T47D (cell line): ENCODE measurements around the gene STXBP5L.
"Not testable (repeated sequence)": the region's sequence is repeated elsewhere in the genome, so short reads cannot be mapped to it uniquely, and the experiment has no call there.

Experiments
- DNase-seq, 2 experiments: peaks; one replicate each; pipeline versions ENCODE4 v3.0.0 to v3.0.0-alpha.2; 2011 to 2012; ENCODE audit warnings: low read depth in 1 of 2, low spot score in 1 of 2
- JUND ChIP-seq: IDR thresholded peaks from 2 replicates; pipeline ENCODE4 v1.6.1; 2012; ENCODE audit warnings: low read depth
- in situ Hi-C: cut with HindIII; loops from 2 replicates; pipeline ENCODE4 v1.10.0; 2016; ENCODE audit warnings: low sequenced_read_pairs, low pct_unique_long_range_greater_than_20kb

Gene STXBP5L

DNA sequence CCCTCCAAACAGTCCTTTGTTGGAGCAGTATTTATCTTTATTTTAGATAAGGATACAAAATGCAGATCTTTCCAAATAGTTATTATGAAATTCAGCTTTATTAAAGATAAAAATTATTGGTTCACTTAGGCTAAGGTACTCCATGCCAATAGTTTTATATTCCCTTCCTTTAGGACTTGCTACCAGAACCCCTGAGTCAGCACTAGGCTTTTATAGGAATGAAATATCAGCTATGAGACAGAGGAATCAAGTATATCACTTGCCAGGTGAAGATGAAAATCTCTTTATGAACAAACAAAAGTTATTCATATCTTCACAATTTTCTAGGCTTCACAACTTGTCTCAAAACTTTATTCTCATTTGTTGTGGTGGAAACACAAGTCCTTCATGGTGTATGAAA, 416.3 kb downstream of the STXBP5L start:
- in situ Hi-C loops, result no loop called here
- no peak for DNase-seq
- no peak for TF ChIP-seq JUND

DNA sequence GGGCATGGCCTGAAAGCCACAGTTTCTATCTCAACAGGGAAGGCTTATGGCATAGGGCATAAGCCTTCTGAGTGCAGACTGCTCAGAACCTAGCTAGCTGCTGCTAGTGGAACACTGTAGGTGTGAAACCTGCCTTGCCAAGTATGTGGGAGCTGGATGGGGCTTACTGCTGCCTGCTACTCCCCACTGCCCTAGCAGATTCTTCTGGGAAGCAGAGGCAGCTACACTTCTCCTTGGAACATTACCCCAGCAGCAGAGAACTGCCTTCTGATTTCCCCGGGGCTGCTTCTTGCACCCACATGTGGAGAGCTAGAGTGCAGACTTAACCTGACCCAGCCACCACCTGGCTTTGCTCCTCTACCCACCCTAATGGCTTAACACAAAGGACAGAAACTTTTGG, 422.1 kb downstream of the STXBP5L start:
- in situ Hi-C loops, result no loop called here
- TF ChIP-seq JUND, result no peak
- DNase-seq, result no peak

DNA sequence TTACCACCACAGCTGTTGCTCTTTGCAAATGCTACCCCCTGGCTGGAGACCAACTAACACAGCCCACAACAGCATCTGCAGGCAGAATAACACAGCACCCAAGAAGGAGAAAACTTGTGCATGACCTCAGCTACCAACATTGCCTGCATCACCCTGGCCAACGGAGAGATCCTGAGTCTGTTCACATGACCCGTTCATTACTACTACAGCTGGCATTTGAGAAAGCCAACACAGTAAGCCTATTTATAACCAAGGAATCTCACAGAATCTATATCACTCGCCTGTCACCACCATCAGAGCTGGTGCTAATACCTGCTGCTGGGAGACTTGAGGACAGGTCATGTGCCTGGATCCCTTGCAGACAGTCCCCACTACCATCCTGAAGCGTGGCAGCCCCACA, 422.6 kb downstream of the STXBP5L start:
- in situ Hi-C loops, result no loop called here
- TF ChIP-seq JUND, result no peak
- no peak for DNase-seq

DNA sequence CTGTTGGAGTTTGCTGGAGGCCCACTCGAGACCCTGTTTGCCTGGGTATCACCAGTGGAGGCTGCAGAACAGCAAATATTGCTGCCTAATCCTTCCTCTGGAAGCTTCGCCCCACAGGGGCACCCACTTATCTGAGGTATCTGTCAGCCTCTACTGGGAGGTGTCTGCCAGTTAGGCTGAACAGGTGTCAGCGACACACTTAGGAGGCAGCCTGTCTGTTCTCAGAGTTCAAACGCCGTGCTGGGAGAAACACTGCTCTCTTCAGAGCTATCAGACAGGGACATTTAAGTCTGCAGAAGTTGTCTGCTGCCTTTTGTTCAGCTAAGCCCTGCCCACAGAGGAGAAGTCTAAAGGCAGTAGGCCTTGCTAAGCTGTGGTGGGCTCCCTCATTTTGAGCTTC, 448.0 kb downstream of the STXBP5L start:
- in situ Hi-C loops, DNase-seq: not testable (repeated sequence)

- no peak for DNase-seq
- in situ Hi-C loops, result no loop called here
- no peak for TF ChIP-seq JUND
Observed at GRCh38 chr3:121362035-121362734, 454.2 kb downstream of the STXBP5L start.

- DNase-seq, in situ Hi-C loops: not testable (repeated sequence)
Observed at GRCh38 chr3:121388308-121388707, 480.3 kb downstream of the STXBP5L start.

DNA sequence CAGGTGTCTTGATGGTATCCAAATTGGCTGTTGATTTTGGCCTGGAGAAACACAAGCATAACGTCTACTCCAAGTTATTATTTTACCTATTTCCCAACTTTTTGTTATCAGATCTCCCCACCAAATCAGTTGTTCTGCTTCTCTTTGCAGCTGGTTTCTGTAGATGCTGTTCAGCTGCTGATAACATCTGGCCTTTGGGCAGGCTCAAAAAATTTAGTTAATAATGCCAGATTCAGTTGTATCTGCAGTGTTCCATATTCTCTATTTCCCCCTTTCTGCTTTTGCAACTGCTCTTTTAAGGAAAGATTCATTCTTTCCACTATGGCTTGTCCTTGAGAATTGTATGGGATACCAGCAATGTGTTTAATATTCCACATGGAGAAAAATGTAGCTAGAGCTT, 488.0 kb downstream of the STXBP5L start:
- in situ Hi-C loops, DNase-seq: not testable (repeated sequence)

GRCh38 chr3:121398051-121398450, 490.0 kb downstream of the STXBP5L start:
- in situ Hi-C loops, DNase-seq: not testable (repeated sequence)

- no peak for DNase-seq
- no peak for TF ChIP-seq JUND
- in situ Hi-C loops, result no loop called here
Observed at GRCh38 chr3:121399820-121400219, 491.8 kb downstream of the STXBP5L start.

GRCh38 chr3:121405631-121406030, 497.6 kb downstream of the STXBP5L start:
- in situ Hi-C loops, result no loop called here
- no peak for DNase-seq
- no peak for TF ChIP-seq JUND

DNA sequence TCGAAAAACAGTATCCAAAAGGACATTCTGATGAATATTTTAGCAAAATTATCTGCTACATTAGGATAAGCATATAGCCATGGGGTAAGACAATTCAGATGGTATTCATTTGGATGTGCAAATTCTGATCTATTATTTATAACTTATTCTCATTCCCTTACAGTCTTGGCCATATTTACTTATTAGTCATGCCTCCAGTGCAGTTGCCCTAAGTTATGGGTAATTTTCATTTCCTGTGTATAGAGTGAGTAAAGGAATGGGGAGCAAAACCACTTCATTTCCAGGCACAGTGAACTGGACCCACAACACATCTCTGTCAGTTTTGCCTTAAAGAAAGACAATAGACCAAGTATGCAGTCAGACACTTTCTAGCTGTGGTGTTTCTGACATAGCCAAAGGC, 503.5 kb downstream of the STXBP5L start:
- no peak for TF ChIP-seq JUND
- no peak for DNase-seq
- in situ Hi-C loops, result no loop called here

DNA sequence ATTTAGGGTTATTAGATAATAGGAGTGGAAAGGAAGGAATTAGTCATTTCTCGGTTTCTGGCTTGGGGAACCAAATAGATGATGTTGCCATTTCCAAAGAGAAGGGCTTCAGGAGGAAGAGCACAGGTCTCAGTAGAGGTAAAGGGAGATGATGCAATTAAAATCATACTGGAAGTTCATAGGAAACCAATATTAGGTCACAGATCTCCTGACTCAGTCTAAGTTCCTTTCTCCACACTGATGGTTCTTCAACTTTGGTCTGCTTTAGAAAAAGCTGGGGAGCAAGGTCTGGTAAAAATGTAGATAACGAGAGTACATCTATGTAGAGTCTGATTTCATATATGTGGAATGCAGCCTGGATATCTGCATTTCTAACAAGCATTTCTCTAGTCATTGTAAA, 506.9 kb downstream of the STXBP5L start:
- no peak for DNase-seq
- TF ChIP-seq JUND, result no peak
- in situ Hi-C loops, result no loop called here

- TF ChIP-seq JUND, result no peak
- no peak for DNase-seq
- in situ Hi-C loops, result no loop called here
Observed at GRCh38 chr3:121418182-121418581, 510.2 kb downstream of the STXBP5L start.

GRCh38 chr3:121424549-121424948, 516.5 kb downstream of the STXBP5L start:
- no peak for TF ChIP-seq JUND
- no peak for DNase-seq
- in situ Hi-C loops, result no loop called here
